Measurements from ENCODE around the gene MATN4. TPM values are rescaled to one million over a fixed set of nuclear protein-coding genes. Genes with fewer than 3 reads are reported as not detected.

MATN4 gene
- total RNA-seq, 1 experiment from 2014 or later = 0.64 TPM

DNA sequence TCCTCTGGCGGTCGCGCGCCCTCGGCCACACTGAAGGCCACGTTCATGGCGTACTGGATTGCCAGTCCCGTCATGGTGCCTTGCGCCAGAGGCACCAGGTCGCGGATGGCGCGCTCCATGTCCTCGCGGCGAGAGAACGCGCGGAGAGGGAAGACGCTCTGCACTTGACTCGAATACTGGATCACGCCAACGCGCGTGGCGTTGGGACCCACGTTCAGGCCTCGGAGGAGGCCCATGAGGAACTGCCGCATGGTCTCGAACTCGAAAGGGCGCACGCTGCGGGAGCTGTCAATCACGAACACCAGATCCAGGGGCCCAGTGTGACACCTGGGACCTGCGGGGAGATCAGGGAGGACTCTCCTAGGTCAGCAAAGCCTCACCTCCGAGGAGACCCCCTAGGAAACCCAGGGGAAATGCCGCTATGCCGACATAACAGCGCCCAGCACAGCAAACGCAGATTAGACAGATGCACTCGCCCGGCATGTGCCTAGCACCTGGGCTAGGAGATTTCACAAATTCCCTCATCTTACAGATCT is 3.6 kb downstream of the MATN4 start (continued):
- TF ChIP-seq, protein P1, sequence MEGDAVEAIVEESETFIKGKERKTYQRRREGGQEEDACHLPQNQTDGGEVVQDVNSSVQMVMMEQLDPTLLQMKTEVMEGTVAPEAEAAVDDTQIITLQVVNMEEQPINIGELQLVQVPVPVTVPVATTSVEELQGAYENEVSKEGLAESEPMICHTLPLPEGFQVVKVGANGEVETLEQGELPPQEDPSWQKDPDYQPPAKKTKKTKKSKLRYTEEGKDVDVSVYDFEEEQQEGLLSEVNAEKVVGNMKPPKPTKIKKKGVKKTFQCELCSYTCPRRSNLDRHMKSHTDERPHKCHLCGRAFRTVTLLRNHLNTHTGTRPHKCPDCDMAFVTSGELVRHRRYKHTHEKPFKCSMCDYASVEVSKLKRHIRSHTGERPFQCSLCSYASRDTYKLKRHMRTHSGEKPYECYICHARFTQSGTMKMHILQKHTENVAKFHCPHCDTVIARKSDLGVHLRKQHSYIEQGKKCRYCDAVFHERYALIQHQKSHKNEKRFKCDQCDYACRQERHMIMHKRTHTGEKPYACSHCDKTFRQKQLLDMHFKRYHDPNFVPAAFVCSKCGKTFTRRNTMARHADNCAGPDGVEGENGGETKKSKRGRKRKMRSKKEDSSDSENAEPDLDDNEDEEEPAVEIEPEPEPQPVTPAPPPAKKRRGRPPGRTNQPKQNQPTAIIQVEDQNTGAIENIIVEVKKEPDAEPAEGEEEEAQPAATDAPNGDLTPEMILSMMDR (IDR thresholded peaks at IDR 0.05 in 2 of 3, conservative IDR thresholded peaks at IDR 0.05 in 1 of 3; ENCODE audit: borderline replicate concordance in 1 of 3, insufficient read depth in 1 of 3, low read depth in 2 of 3, low read length in 2 of 3) = no peak
- TF ChIP-seq YY1 (IDR thresholded peaks at IDR 0.05; ENCODE audit: extremely low read depth, insufficient replicate concordance, low read depth, low read length) = no peak

DNA sequence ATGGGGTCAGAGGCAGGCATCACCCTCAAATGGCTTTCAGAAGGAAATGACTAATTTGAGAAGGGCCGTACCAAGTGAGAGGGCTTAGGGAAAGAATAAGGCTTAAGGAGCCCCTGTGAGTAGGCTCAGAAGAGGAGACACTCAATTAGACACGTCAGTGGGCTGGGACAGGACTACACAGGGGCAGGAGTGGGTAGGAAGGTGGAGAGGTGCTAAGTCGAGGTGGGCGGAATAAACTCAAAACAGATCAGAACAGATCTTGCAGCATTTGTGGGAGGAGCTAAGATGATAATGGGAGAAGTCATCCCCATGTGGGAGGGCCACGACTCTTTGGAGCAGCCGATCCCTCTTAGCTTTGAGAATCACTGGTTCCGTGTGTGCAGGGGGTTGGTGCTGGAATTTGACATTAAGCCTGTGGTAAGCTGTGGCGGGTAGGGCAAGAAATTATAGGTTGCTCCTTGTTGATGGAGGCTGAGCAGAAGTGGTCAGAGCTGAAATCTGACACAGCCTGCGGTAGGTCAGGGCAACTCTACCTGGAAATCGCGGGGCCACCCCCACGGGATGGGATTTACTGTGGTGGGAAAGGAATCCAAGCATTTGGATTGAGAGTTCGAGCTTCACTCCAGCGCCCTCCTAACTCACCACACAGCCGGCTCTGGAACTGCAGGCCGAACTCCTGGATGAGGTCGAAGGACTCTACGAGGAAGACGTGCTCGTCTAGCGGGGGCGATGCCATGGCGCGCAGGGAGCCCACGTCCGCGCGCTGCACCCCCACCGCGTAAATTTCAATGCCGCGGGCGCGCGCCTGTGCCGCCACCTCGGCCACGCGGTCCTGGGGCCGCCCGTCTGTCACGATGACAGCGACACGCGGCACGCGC is 4.3 kb downstream of the MATN4 start:
- CTCF ChIA-PET = interaction anchor here (1.0 to 2.3 kb wide), 4 partner anchors 8 to 32 kb away, joined by 3 to 16 read pairs (median 4); no protein-coding TSS in a partner anchor
- TF ChIP-seq SRF (IDR thresholded peaks at IDR 0.05; ENCODE audit: low read depth) (no peak), CEBPB (IDR thresholded peaks at IDR 0.05; ENCODE audit: low read depth) (no peak), ZNF274 (IDR thresholded peaks at IDR 0.05; ENCODE audit: low read depth, low read length) (no peak), EZH2phosphoT487 (IDR thresholded peaks at IDR 0.05; ENCODE audit: borderline replicate concordance) (no peak), POLR2A (IDR thresholded peaks at IDR 0.05; ENCODE audit: borderline replicate concordance, extremely low read depth, insufficient read depth, insufficient read length) (no peak), ELF1 (IDR thresholded peaks at IDR 0.05; ENCODE audit: borderline replicate concordance, low read depth) (no peak), EGR1 (IDR thresholded peaks at IDR 0.05; ENCODE audit: low read depth) (no peak), TCF7L2 (IDR thresholded peaks at IDR 0.05; ENCODE audit: borderline replicate concordance, extremely low read depth, insufficient read depth, insufficient read length) (no peak), FOSL1 (IDR thresholded peaks at IDR 0.05; ENCODE audit: low read depth) (no peak)
- TF ChIP-seq, protein P2, sequence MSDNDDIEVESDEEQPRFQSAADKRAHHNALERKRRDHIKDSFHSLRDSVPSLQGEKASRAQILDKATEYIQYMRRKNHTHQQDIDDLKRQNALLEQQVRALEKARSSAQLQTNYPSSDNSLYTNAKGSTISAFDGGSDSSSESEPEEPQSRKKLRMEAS (IDR thresholded peaks at IDR 0.05) = no peak
- no peak overlapping the region for H3K27ac ChIP-seq (ENCODE audit: low read depth, low read length)
- no peaks in the 10 kb centered on the region for H3K27me3 ChIP-seq (ENCODE audit: insufficient read depth, low read length)
- RAD21 ChIA-PET (ENCODE audit: low non-redundant PET in 1 of 2, low total read pairs in 2 of 2, uncharacterized antibody in 2 of 2, unreplicated experiment in 2 of 2) = no interaction called here
- no peak overlapping the region for H3K9ac ChIP-seq (ENCODE audit: low read length)
- no peak overlapping the region for H2AFZ ChIP-seq (ENCODE audit: low read depth, low read length, poor library complexity, severe bottlenecking)
- no peaks in the 10 kb centered on the region for H3K9me2 ChIP-seq (ENCODE audit: insufficient read depth)
- no peaks in the 10 kb centered on the region for H3K9me3 ChIP-seq (ENCODE audit: control insufficient read depth in 1 of 2, insufficient read depth in 1 of 2, low read depth in 1 of 2, low read length in 2 of 2)
- DNase-seq (ENCODE audit: low read depth, low spot score) (no peak), ATAC-seq (no peak)
- H4K20me1 ChIP-seq (ENCODE audit: insufficient read depth) = no peaks in the 10 kb centered on the region
- H3K4me1 ChIP-seq (ENCODE audit: control insufficient read depth in 1 of 2, insufficient read depth in 2 of 2, low read length in 2 of 2) = peaks cover 4 to 20% of the 10 kb centered on the region in 2 experiments; a peak in 3 of 4 replicates
- H3K4me3 ChIP-seq (replicated peaks in 1 of 2; ENCODE audit: low read depth in 1 of 2, low read length in 2 of 2) = no peak overlapping the region
- no peaks in the 10 kb centered on the region for H3K36me3 ChIP-seq (ENCODE audit: control insufficient read depth in 1 of 2, insufficient read depth in 2 of 2, low read length in 2 of 2)
- POLR2A ChIA-PET = no interaction called here
- H3K79me2 ChIP-seq (ENCODE audit: insufficient read depth, low read length) = no peaks in the 10 kb centered on the region
- H3K4me2 ChIP-seq (ENCODE audit: low read length) = no peak overlapping the region
- intact Hi-C loops (cut with micrococcal nuclease) = no loop called here
- no TSS peak for BruUV-seq (replicated peaks)
